ENCODE measurements around the gene SFTPB. TPM values are rescaled to one million over a fixed set of nuclear protein-coding genes. Genes with fewer than 3 reads are reported as not detected.
"Not testable (repeated sequence)": the region's sequence is repeated elsewhere in the genome, so short reads cannot be mapped to it uniquely, and the experiment has no call there.

Gene SFTPB
- total RNA-seq, result under 1 TPM in 1 of 2 donors, not detected in 1; 0.15 TPM

GRCh38 chr2:85668009-85668856 is at the start of gene SFTPB:
SFTPB (minus strand) TSS chr2:85668199; CDS start chr2:85668183, 16 bp downstream.
- H3K4me3 ChIP-seq, result no peak within 1 kb of the TSS
- no peaks in the 10 kb centered on the region for H3K27me3 ChIP-seq
- no peak for DNase-seq (ENCODE audit: low spot score)
- H3K27ac ChIP-seq, result no peak within 1 kb of the TSS
- no peak for TF ChIP-seq CTCF (IDR thresholded peaks at IDR 0.05)
- H3K36me3 ChIP-seq, result no peaks in the 10 kb centered on the region
- H3K4me1 ChIP-seq, result peaks cover 0 to 13% of the 10 kb centered on the region in 2 donors
- no peaks in the 10 kb centered on the region for H3K9me3 ChIP-seq

GRCh38 chr2:85717308-85718008 is 49.5 kb upstream of the SFTPB start:
- H3K27ac ChIP-seq, result no peak overlapping the region
- H3K9me3 ChIP-seq, result no peaks in the 10 kb centered on the region
- DNase-seq (ENCODE audit: low spot score), result no peak
- TF ChIP-seq CTCF (IDR thresholded peaks at IDR 0.05), result no peak
- H3K36me3 ChIP-seq, result no peaks in the 10 kb centered on the region
- no peak overlapping the region for H3K4me3 ChIP-seq
- H3K27me3 ChIP-seq, result no peaks in the 10 kb centered on the region
- peaks cover 0 to 34% of the 10 kb centered on the region in 2 donors for H3K4me1 ChIP-seq

GRCh38 chr2:85716346-85716914 is 48.4 kb upstream of the SFTPB start:
- peaks cover 0 to 41% of the 10 kb centered on the region in 2 donors for H3K4me1 ChIP-seq
- no peak overlapping the region for H3K4me3 ChIP-seq
- no peak for DNase-seq (ENCODE audit: low spot score)
- no peaks in the 10 kb centered on the region for H3K9me3 ChIP-seq
- no peaks in the 10 kb centered on the region for H3K36me3 ChIP-seq
- no peak overlapping the region for H3K27ac ChIP-seq
- TF ChIP-seq CTCF (IDR thresholded peaks at IDR 0.05), result no peak
- H3K27me3 ChIP-seq, result no peaks in the 10 kb centered on the region

GRCh38 chr2:85714841-85715240 is 46.8 kb upstream of the SFTPB start:
- Histone ChIP-seq H3K27ac (no peak overlapping the region), H3K4me1 (peaks cover 0 to 51% of the 10 kb centered on the region in 2 donors), H3K9me3 (no peaks in the 10 kb centered on the region), H3K27me3 (no peaks in the 10 kb centered on the region), H3K4me3 (no peak overlapping the region), H3K36me3 (no peaks in the 10 kb centered on the region)
- TF ChIP-seq CTCF (IDR thresholded peaks at IDR 0.05), result no peak
- DNase-seq (ENCODE audit: low spot score), result no peak

GRCh38 chr2:85714421-85714820 is 46.4 kb upstream of the SFTPB start:
- H3K9me3 ChIP-seq; H3K4me3 ChIP-seq; DNase-seq (ENCODE audit: low spot score); H3K27me3 ChIP-seq; H3K36me3 ChIP-seq: not testable (repeated sequence)
- H3K27ac ChIP-seq, result peak overlapping the region; percentile 80 to 84
- peaks cover 0 to 51% of the 10 kb centered on the region in 2 donors for H3K4me1 ChIP-seq

GRCh38 chr2:85713836-85714235 is 45.8 kb upstream of the SFTPB start:
- Histone ChIP-seq H3K9me3 (no peaks in the 10 kb centered on the region), H3K36me3 (no peaks in the 10 kb centered on the region), H3K4me1 (peaks cover 0 to 47% of the 10 kb centered on the region in 2 donors), H3K4me3 (no peak overlapping the region), H3K27ac (peak overlapping the region; percentile 80 to 84), H3K27me3 (no peaks in the 10 kb centered on the region)
- DNase-seq (ENCODE audit: low spot score), result no peak
- TF ChIP-seq CTCF (IDR thresholded peaks at IDR 0.05), result no peak
